Measurements from ENCODE around the gene SLC29A2.
A peak's percentile ranks its signal among the peaks of the same experiment; 100 is the strongest.

The SLC29A2 gene

DNA sequence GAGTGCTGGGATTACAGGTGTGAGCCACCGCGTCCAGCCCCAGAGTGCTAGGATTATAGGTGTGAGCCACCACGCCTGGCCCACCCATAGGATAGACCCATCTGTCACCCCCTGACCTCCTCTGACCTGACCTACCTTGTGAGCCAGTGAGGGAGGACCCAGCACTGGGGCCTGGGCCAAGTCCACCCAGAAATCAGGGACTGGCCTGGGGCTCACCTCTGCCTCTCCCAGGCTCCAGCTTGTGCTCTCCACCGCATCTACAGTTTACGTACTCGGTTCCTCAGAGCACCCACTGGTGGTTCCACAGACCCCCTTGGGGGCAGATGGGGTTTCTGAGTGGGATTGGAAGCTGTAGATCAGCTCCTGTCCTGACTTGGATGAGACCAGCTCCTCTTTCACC, 6.4 kb downstream of the SLC29A2 start:
- no peak overlapping the region for H3K4me3 ChIP-seq (replicated peaks; ENCODE audit: low read depth, low read length)
- TF ChIP-seq CTCF (IDR thresholded peaks at IDR 0.05; ENCODE audit: low read depth, low read length, missing control alignments) = no peak
- no peak for DNase-seq (ENCODE audit: extremely low read depth, low read depth)

DNA sequence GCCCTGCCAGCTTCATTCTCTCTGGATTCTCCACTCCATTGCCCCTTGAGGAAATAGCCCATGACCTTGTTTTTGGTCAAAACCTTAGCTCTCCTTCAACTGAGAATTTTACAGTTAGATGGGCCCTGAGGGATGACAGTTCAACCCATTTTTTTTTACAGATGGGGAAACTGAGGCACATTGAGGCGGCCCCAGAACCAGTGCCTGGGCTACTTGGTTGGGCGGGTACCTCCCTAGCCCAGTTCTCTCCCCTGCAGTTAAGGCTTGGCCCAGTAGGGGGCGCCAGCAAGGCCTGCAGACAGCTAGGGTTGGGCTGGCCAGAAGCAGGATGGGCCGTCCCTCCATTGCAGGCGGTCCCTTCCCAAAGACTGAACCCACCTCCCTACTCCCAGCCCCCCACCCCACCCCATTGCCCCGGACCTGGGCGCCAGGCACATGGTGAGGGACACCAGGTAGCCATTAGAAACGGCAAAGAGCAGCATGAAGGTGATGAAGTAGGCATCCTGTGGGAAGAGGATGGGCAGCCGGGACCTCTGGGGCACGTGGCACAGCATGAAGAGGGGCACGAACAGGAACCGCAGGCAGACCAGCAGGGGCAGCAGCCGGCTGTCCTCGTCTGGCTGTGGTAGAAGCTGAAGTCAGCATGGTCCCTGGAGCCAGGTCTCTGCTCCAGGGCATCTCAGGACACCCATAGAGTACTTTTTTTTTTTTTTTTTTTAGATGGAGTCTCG, 7.6 kb downstream of the SLC29A2 start:
- H3K4me3 ChIP-seq (replicated peaks; ENCODE audit: low read depth, low read length) = no peak overlapping the region
- TF ChIP-seq CTCF (IDR thresholded peaks at IDR 0.05; ENCODE audit: low read depth, low read length, missing control alignments) = peak; percentile 92
- DNase-seq (ENCODE audit: extremely low read depth, low read depth) = no peak

- TF ChIP-seq CTCF (IDR thresholded peaks at IDR 0.05; ENCODE audit: low read depth, low read length, missing control alignments) = no peak
- no peak for DNase-seq (ENCODE audit: extremely low read depth, low read depth)
- no peak overlapping the region for H3K4me3 ChIP-seq (replicated peaks; ENCODE audit: low read depth, low read length)
Observed at GRCh38 chr11:66363187-66363601, 8.4 kb downstream of the SLC29A2 start.

DNA sequence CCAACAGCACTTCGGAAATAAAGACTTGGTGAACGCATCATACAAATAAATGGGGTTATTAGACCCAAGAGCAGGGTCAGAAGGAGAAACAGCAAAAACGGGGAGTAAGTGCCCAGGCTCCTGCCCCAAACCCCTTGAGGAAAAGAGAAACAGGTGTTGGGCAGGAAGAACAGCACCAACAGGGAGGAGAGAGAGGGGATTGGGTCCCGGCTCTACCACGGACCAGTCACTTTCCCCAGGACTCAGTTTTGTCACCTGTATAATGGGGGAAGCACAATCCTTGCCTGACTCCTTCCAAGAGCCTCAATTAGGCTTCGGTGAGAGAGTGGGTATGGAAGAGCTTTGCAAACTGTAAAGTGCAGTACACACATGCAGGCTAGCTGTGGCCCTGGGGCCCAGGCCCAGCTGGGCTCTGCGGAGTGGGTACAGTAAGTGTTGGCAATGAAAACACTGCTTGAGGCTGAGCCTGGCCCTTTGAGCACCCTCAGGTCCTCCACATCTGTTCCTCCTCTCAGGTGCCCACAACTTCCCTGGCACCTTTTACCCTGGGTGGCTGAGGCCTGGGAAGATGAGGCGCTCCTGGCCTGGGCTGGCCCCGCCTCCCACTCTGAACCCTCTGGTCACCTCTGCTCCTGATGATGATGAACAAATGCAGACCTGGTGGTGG, 8.9 kb downstream of the SLC29A2 start:
- no peak overlapping the region for H3K4me3 ChIP-seq (replicated peaks; ENCODE audit: low read depth, low read length)
- DNase-seq (ENCODE audit: extremely low read depth, low read depth) = no peak
- no peak for TF ChIP-seq CTCF (IDR thresholded peaks at IDR 0.05; ENCODE audit: low read depth, low read length, missing control alignments)

GRCh38 chr11:66361502-66361941, 10.0 kb downstream of the SLC29A2 start:
- H3K4me3 ChIP-seq (replicated peaks; ENCODE audit: low read depth, low read length) = no peak overlapping the region
- TF ChIP-seq CTCF (IDR thresholded peaks at IDR 0.05; ENCODE audit: low read depth, low read length, missing control alignments) = no peak
- no peak for DNase-seq (ENCODE audit: extremely low read depth, low read depth)

- H3K4me3 ChIP-seq (replicated peaks; ENCODE audit: low read depth, low read length) = no peak overlapping the region
- no peak for DNase-seq (ENCODE audit: extremely low read depth, low read depth)
- no peak for TF ChIP-seq CTCF (IDR thresholded peaks at IDR 0.05; ENCODE audit: low read depth, low read length, missing control alignments)
Observed at GRCh38 chr11:66360406-66361073, 11.0 kb downstream of the SLC29A2 start.

Measured in HFF-Myc (cell line).